HUES48 (cell line): ENCODE data around the gene SLC45A1.

Experiments used
- H3K27ac ChIP-seq: one replicate; pipeline ENCODE4 v1.7.0; 2013; ENCODE audit warnings: low read depth, low read length, inconsistent platforms
- H3K27me3 ChIP-seq: 2 replicates; pipeline ENCODE4 v1.6.1; 2013; ENCODE audit warnings: mild to moderate bottlenecking, low read length; ENCODE audit not compliant: control insufficient read depth, insufficient read depth
- H3K36me3 ChIP-seq: 2 replicates; pipeline ENCODE4 v1.6.1; 2013; ENCODE audit warnings: low read length; ENCODE audit not compliant: control insufficient read depth, insufficient read depth
- H3K4me1 ChIP-seq: 2 replicates; pipeline ENCODE4 v1.6.1; 2013; ENCODE audit warnings: mild to moderate bottlenecking, low read length; ENCODE audit not compliant: control insufficient read depth, insufficient read depth
- H3K4me3 ChIP-seq: 2 replicates; pipeline ENCODE4 v1.5.1; 2013; ENCODE audit warnings: mild to moderate bottlenecking, low read depth, low read length
- H3K9ac ChIP-seq: 2 replicates; pipeline ENCODE4 v1.6.1; 2013; ENCODE audit warnings: mild to moderate bottlenecking, low read depth, low read length, moderate library complexity
- H3K9me3 ChIP-seq: 2 replicates; pipeline ENCODE4 v1.6.1; 2013; ENCODE audit warnings: low read length; ENCODE audit not compliant: control insufficient read depth, insufficient read depth

The SLC45A1 gene

DNA sequence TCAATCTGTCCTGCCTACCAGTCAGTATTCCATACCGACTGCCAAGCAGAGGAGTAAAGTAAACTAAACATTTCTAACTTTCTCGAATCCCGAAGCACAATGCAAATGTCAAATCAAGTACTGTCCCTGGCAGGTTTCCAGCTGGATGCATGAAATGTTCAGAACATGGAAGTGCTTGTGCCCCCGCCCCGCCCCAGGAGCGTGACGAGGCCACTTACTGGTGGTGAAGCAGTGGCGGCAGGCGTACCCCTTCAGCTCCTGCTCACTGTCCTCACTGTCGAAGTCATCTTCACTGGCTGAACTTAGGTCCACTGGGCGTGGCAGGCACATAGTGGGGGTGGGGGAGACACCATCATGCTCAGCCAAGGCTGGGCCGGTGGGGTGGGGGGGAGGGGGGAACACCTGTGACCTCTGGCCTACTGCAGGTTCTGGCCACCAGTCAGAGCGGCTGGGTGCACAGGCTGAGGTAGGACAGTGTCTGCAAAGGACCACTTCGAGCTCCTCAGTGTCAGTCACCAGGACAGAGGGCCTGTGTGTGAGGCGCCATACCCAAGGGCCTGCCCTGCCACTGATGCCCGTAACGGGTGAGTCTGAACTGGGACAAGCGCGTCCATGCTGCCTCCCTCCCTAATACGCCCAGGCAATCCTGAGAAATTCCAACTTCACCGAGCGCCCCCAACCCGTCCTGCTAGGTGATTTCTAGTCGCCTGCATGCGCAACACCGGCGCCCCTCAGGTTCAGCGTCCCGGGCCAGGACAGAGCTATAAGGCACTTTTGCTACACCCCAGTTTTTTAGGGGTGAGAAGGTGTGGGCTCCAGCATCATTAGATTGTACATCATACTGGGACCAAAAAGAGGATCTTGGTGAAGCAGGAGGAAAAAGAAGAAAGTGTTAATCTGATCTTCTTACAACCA is 46.9 kb downstream of the SLC45A1 start:
- no peaks in the 10 kb centered on the region for H3K27me3 ChIP-seq
- no peaks in the 10 kb centered on the region for H3K4me1 ChIP-seq
- no peak overlapping the region for H3K27ac ChIP-seq
- H3K9me3 ChIP-seq = no peaks in the 10 kb centered on the region
- no peak overlapping the region for H3K9ac ChIP-seq
- peaks cover 58% of the 10 kb centered on the region for H3K36me3 ChIP-seq
- no peak overlapping the region for H3K4me3 ChIP-seq

DNA sequence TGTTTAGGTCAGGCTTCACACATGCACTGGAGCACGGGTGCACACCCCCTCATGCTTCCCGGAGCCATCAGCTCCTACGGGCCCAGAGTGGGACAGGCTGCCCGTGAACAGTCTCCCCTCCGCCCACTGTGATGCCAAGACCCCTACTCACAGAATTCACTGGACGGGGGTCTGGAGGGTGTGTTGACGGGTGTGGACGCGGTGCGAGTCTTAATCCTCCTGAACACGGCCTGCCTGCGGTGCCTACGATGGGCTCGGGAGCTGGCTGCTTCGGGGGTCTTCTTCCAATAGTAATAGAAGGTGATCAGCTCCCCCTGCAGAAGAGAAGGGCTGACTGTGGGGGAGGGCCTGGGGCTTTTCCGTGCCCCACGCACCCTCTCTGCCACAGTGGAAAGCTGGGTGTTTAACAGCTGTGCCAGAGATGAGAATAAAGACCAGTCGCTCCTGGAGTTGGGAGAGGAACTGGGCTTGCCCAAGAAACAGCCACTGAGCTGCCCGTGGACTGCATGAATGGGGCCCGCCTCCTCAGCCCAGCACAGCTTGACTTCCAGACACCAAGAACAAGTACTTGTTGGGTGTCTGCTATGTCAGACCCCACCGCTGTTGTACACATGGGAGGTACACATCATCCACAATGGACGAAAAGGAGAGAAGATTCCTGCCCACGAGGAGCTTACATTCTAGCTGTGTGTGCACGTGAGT is 47.9 kb downstream of the SLC45A1 start:
- H3K4me1 ChIP-seq = peaks cover 8% of the 10 kb centered on the region

DNA sequence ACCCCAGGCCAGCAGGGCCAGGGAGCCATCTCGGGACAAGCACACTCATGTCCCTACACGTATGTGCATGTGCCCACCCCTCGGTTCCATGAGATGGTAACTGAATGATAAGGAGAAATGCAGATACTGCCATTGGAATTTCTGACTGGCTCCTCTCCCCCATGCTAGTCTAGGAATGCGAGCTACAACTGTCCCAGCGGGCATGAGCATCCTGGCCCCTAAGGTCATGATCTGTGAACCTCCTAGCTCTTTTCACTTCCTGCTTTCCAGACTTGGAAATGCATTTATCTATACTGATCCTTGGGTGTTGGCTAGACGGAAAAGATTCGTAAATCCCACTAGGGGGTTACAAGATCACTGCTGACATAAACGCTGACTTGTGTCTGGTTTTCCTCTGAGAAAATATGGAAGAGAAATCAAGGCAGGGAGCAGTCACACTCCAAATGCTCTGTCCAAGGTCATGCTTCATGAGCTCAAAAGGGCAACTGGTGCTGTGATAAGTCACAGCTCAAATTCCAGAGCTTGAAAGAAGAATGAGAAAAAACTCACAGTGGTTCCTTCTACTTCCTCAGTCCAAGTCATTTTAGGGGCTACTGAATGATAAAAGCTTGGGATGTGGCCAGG is 49.8 kb downstream of the SLC45A1 start:
- Histone ChIP-seq H3K9me3 (no peaks in the 10 kb centered on the region), H3K9ac (no peak overlapping the region), H3K4me3 (no peak overlapping the region), H3K27me3 (no peaks in the 10 kb centered on the region), H3K27ac (no peak overlapping the region), H3K36me3 (peaks cover 37% of the 10 kb centered on the region), H3K4me1 (peaks cover 26% of the 10 kb centered on the region)

More for the DNA sequence above, 47.9 kb downstream of the SLC45A1 start:
- no peaks in the 10 kb centered on the region for H3K27me3 ChIP-seq
- H3K4me3 ChIP-seq = no peak overlapping the region
- peaks cover 54% of the 10 kb centered on the region for H3K36me3 ChIP-seq
- no peak overlapping the region for H3K27ac ChIP-seq
- H3K9ac ChIP-seq = no peak overlapping the region
- no peaks in the 10 kb centered on the region for H3K9me3 ChIP-seq

DNA sequence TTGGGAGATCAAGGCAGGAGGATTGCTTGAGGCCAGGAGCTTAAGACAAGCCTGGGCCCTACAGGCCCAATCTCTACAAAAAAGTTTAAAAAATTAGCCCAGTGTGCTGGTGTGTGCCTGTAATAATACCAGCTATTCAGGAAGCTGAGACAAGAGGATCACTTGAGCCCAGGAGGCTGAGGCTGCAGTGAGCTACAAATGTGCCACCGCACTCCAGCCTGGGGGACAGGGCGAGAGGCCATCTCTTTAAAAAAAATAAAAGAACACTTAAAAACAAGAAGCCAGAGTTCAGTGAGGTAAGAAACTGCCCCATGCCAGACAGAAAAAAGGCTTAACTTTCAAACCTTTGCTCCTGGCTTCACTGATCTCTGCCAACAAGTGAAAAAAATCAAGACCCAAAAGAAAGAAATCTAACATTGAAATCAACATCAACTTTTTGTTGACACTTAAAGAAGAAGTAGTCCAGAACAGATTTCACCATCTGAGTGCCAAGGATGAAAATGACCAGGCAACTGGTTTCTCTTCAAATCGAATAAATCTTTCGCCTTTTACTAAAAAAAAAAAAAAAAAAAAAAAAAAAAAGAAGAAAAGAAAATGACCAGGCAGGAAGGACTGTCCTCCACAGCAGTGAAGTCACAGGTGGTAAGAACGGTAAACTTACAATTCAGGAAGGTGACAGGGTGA is 51.2 kb downstream of the SLC45A1 start:
- no peaks in the 10 kb centered on the region for H3K27me3 ChIP-seq
- peaks cover 41% of the 10 kb centered on the region for H3K4me1 ChIP-seq
- no peak overlapping the region for H3K9ac ChIP-seq
- no peaks in the 10 kb centered on the region for H3K9me3 ChIP-seq
- H3K4me3 ChIP-seq = no peak overlapping the region
- no peak overlapping the region for H3K27ac ChIP-seq
- peaks cover 30% of the 10 kb centered on the region for H3K36me3 ChIP-seq

DNA sequence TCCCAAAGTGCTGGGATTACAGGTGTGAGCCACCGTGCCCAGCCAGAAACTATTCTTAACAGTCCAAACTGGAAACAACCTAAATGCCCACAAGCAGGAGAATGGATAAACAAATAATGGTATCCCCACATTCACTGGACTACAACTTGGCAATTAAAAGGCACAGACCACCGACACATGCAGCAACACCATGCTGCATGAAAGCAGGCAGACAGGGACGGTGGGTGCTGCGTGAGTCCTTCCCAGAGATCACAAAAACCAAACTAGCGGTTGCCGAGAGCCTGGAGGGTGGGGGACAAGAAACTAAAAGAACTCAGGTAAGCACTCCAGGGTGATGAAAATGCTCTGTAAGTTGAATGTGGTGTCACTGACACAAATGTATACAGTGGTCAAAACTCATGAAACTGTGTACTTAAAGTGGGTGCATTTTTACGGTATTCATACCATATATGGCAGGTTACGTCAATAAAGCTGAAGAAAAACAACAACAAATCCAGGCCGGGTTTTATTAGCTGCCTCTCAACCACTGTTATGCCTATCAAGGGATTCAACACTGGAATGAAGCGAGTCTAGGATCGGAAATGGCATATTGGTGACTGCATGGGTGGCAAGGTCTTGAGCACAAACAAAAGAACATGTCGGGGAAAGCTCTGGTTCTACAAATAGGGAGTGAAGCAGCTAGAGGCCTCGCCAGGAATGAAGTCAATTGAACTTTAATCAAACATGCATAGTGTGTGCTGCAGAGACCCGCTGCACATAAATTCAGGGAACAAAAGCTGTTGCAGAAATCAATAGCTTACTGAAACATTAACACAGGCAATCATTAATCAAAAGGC is 52.4 kb downstream of the SLC45A1 start:
- H3K27me3 ChIP-seq = no peaks in the 10 kb centered on the region
- H3K9ac ChIP-seq = no peak overlapping the region
- H3K9me3 ChIP-seq = no peaks in the 10 kb centered on the region
- peaks cover 21% of the 10 kb centered on the region for H3K36me3 ChIP-seq
- peaks cover 46% of the 10 kb centered on the region for H3K4me1 ChIP-seq
- no peak overlapping the region for H3K27ac ChIP-seq
- no peak overlapping the region for H3K4me3 ChIP-seq

DNA sequence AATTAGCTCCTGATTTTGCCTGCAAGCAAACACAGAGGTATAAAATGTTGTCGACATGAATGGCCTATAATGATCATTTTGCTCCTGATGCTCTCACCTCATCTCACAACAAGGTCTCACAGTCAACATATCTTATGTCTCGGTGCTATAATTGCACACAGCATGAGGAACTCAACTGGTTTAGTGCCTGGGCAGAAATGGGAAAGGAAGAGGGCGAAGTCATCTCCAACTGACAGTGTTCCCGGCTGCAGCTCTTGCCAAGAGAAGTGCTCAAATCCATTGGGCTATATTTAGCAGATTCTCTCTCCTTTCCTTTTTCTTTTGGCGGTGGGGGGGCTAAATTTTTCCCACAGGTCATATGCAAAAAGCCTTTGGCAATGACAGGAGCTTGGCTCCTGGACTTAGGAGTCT is 53.0 kb downstream of the SLC45A1 start:
- H3K27me3 ChIP-seq = no peaks in the 10 kb centered on the region
- peaks cover 46% of the 10 kb centered on the region for H3K4me1 ChIP-seq
- no peaks in the 10 kb centered on the region for H3K9me3 ChIP-seq
- no peak overlapping the region for H3K4me3 ChIP-seq
- peaks cover 14% of the 10 kb centered on the region for H3K36me3 ChIP-seq
- peak overlapping the region; percentile 24 for H3K27ac ChIP-seq
- no peak overlapping the region for H3K9ac ChIP-seq

DNA sequence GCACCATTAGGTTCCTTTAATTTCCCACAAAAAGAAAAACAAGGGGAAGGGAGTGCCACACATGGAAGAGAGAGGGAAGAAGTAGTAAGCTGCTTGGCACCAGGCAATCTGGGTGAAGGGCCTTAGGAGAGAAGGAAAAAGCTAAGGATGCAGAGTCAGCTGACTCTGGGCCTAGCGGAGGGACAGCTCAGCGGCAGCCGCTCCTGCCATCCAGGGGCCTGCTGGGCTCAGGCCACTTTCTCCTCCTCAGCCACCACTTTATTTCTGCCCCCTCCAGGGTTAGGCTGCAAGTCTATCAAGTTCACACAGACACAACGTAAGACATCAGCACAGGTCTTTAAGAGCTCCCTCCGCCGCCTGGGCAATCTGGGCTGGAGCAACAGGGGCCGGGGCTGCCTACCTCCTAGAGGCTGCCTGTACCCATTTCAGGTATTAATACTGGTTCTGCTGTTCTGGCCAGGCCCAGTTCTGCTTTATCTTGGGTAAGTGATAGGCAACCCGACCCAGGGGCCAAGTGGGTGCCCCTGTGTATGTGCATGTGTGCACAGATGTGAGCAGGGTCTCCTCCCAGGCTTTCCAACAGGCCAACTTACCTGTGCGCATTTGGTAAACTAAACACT is 53.6 kb downstream of the SLC45A1 start:
- Histone ChIP-seq H3K36me3 (peaks cover 9% of the 10 kb centered on the region; the same call in 1 of the 2 replicates), H3K27ac (peak overlapping the region; percentile 24), H3K9me3 (no peaks in the 10 kb centered on the region), H3K27me3 (no peaks in the 10 kb centered on the region), H3K9ac (no peak overlapping the region), H3K4me3 (no peak overlapping the region), H3K4me1 (peaks cover 46% of the 10 kb centered on the region)

DNA sequence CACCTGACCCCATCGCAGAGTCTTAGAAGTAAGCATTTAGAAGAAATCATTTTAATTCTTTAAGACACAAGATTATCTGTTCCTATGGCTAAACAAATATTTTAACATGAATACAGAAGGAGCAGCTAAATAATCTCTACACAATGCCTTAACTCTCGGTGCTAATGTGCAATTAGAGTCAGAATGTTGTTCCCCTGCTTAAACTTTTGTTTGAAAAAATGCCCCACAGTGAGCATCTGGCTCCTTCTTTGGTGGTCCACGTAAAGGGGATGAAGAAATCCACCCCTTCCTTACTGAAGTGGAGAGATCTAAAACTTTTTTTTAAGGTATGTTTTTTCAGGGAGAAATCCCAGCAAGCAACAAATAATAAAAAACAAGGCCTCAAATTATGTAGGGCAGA is 55.2 kb downstream of the SLC45A1 start:
- Histone ChIP-seq H3K9ac (no peak overlapping the region), H3K4me1 (peaks cover 46% of the 10 kb centered on the region), H3K9me3 (no peaks in the 10 kb centered on the region), H3K36me3 (peaks cover 9% of the 10 kb centered on the region; the same call in 1 of the 2 replicates), H3K27me3 (no peaks in the 10 kb centered on the region), H3K4me3 (no peak overlapping the region), H3K27ac (peak overlapping the region; percentile 76)

DNA sequence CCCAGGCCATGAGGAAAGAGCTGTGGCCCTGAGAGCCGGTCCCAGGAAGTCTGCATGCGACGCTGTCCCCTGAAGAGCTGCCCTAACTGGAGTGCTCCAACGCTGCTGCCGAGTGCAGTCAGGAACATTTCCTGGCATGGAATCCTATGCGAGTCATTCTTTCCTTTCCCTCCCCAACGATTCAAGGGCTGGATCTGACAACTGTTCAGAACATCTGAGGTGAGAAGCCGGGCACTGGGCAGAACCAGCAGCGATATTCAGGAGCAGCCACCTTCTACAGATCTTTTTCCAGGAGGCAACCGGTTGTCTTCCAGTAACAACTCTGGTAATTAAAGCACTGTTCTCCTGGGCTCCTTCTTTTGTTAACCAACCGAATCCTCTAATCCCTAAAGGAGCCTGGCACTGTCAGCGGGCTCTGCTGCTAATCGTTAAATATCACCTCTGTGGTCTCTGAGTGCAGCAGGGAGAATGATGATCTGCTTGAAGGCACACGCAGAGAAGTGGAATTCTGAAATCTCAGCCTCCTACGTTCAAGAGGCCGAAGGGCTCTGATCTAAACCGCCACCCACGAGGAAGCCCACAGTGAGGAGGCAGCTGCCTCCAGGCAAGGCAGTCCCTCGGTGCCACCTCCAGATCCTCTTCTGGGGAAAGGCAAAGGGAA is 55.8 kb downstream of the SLC45A1 start:
- Histone ChIP-seq H3K36me3 (peaks cover 9% of the 10 kb centered on the region; the same call in 1 of the 2 replicates), H3K4me3 (no peak overlapping the region), H3K27me3 (no peaks in the 10 kb centered on the region), H3K4me1 (peaks cover 46% of the 10 kb centered on the region), H3K27ac (peak overlapping the region; percentile 76), H3K9ac (no peak overlapping the region), H3K9me3 (no peaks in the 10 kb centered on the region)
